Astrocyte (in vitro differentiated cells and primary cell): ENCODE data around the gene CDKL4.

ENCODE experiments used
- CTCF ChIP-seq: IDR thresholded peaks from 2 replicates; pipeline ENCODE4 v1.5.1; 2011; ENCODE audit warnings: low read depth, mild to moderate bottlenecking, inconsistent platforms, low read length, moderate library complexity; ENCODE audit not compliant: insufficient read depth
- EZH2 ChIP-seq: IDR thresholded peaks from 2 replicates; pipeline ENCODE4 v1.6.1; 2012; ENCODE audit warnings: mild to moderate bottlenecking, low read length, inconsistent platforms; ENCODE audit not compliant: insufficient read depth

GRCh38 chr2:39216346-39217191, 27.2 kb downstream of the CDKL4 start:
- no peak for TF ChIP-seq CTCF
- no peak for TF ChIP-seq EZH2
